ENCODE results near the gene GPC5. TPM values are rescaled to one million over a fixed set of nuclear protein-coding genes. Genes with fewer than 3 reads are reported as not detected.

The GPC5 gene
- total RNA-seq, 1 donor from 2014 or later = 0.28 TPM

GRCh38 chr13:91565296-91565695 is 166.9 kb downstream of the GPC5 start:
- Mint-ChIP-seq H3K27me3 (ENCODE audit: low read depth) (no peaks in the 10 kb centered on the region), H3K4me1 (no peaks in the 10 kb centered on the region), H3K4me3 (no peak overlapping the region), H3K27ac (ENCODE audit: unreplicated experiment) (no peak overlapping the region), H3K9me3 (no peaks in the 10 kb centered on the region), H3K36me3 (ENCODE audit: low read depth) (no peaks in the 10 kb centered on the region)
- TF ChIP-seq, protein P1, sequence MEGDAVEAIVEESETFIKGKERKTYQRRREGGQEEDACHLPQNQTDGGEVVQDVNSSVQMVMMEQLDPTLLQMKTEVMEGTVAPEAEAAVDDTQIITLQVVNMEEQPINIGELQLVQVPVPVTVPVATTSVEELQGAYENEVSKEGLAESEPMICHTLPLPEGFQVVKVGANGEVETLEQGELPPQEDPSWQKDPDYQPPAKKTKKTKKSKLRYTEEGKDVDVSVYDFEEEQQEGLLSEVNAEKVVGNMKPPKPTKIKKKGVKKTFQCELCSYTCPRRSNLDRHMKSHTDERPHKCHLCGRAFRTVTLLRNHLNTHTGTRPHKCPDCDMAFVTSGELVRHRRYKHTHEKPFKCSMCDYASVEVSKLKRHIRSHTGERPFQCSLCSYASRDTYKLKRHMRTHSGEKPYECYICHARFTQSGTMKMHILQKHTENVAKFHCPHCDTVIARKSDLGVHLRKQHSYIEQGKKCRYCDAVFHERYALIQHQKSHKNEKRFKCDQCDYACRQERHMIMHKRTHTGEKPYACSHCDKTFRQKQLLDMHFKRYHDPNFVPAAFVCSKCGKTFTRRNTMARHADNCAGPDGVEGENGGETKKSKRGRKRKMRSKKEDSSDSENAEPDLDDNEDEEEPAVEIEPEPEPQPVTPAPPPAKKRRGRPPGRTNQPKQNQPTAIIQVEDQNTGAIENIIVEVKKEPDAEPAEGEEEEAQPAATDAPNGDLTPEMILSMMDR (conservative IDR thresholded peaks at IDR 0.05) = no peak
- no peak for DNase-seq (ENCODE audit: low read depth, low spot score)

DNA sequence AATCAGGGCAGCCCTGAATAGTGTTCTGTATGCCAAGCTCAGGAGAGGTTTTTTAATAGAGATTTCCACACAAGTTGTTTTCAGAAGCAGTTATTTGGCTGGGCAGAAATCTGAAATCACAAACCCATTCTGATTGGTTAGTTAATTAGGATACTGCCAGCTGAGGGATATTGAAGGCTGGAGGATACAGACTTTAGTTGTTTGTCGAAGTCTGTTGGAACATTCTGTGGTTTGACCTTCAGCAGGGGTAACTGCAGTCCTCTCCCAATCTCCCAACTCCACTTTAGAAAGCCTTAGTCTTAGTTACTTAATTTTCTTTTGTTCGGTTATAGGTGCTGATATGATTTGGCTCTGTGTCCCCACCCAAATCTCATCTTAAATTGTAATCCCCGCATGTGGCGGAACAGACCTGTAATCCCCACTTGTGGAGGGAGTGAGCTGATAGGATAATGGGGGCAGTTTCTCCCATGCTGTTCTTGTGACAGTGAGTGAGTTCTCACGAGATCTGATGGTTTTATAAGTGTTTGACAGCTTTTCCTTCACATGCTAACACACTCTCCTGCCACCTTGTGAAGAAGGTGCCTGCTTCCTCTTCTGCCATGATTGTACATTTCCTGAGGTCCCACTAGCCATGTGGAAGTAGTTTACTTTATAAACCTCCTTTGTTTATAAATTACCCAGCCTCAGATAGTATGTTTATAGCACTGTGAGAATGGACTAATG is 169.2 kb downstream of the GPC5 start:
- no peak for DNase-seq (ENCODE audit: low read depth, low spot score)
- TF ChIP-seq, protein P1 (conservative IDR thresholded peaks at IDR 0.05) = no peak

DNA sequence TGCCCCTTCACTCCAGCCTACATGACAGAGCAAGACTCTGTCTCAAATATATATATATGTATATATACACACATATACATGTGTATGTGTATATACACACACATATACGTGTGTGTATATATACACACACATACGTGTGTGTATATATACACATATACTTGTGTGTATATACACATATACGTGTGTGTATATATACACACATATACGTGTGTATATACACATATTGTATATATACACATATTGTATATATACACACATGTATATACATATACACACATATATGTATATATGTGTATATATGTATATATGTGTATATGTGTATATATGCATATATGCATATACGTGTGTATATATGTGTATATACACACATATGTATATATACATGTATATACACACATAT is 173.3 kb downstream of the GPC5 start:
- Mint-ChIP-seq H3K27me3 (ENCODE audit: low read depth) (no peaks in the 10 kb centered on the region), H3K4me3 (no peak overlapping the region), H3K36me3 (ENCODE audit: low read depth) (no peaks in the 10 kb centered on the region), H3K27ac (ENCODE audit: unreplicated experiment) (no peak overlapping the region), H3K4me1 (no peaks in the 10 kb centered on the region), H3K9me3 (no peaks in the 10 kb centered on the region)
- no peak for DNase-seq (ENCODE audit: low read depth, low spot score)
- TF ChIP-seq, protein P1 (conservative IDR thresholded peaks at IDR 0.05) = no peak

More for the DNA sequence above, 169.2 kb downstream of the GPC5 start:
- H3K9me3 Mint-ChIP-seq = no peaks in the 10 kb centered on the region
- no peaks in the 10 kb centered on the region for H3K36me3 Mint-ChIP-seq (ENCODE audit: low read depth)
- H3K4me1 Mint-ChIP-seq = no peaks in the 10 kb centered on the region
- H3K4me3 Mint-ChIP-seq = no peak overlapping the region
- no peak overlapping the region for H3K27ac Mint-ChIP-seq (ENCODE audit: unreplicated experiment)
- H3K27me3 Mint-ChIP-seq (ENCODE audit: low read depth) = no peaks in the 10 kb centered on the region

DNA sequence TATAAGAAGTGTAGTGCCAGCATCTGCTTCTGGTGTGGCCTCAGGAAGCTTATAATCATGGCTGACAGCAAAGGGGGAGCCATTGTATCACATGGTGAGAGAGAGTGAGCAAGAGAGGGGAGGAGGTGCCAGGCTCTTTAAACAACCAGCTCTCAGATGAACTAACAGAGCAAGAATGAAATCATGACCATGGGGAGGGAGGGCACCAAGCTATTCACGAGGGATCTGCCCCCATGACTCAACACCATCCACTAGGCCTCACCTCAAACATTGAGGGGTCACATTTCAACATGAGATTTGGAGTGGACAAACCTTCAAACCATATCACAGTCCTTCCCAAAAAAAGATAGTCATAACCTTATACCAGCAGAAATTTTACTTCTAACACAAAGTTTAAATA is 174.0 kb downstream of the GPC5 start:
- H3K27me3 Mint-ChIP-seq (ENCODE audit: low read depth) = no peaks in the 10 kb centered on the region
- H3K4me3 Mint-ChIP-seq = no peak overlapping the region
- DNase-seq (ENCODE audit: low read depth, low spot score) = no peak
- TF ChIP-seq, protein P1 (conservative IDR thresholded peaks at IDR 0.05) = no peak
- no peaks in the 10 kb centered on the region for H3K4me1 Mint-ChIP-seq
- no peaks in the 10 kb centered on the region for H3K9me3 Mint-ChIP-seq
- no peak overlapping the region for H3K27ac Mint-ChIP-seq (ENCODE audit: unreplicated experiment)
- H3K36me3 Mint-ChIP-seq (ENCODE audit: low read depth) = no peaks in the 10 kb centered on the region

DNA sequence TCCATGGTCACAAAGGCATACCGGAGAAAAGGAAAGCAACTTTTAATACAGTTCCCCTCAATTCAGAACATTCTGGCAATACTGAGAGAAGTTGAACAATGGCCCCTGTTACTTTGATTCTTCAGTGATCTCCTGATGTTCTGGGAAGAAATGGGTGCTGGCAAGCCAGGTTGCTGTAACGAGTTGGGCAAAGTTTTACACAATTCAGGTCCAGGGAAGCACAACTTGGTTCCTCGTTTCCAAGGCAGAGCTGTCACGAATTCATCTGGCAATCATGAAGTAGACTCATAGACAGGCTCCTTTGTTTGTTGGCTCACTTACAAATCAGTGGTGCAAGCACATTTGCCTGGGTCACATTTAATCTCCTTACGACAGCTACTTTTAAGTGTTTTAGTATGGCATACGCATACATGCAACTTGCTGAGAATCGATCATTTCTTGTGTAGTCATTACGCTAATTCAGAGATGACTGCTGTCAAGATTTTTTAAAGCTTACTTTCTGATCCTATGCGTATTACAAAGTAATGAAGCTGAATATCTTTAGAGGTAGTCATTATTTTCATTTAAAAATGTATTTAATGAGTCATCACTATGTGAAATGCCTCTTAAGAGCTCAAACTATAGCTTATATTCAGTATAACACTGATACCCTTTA is 174.7 kb downstream of the GPC5 start:
- Mint-ChIP-seq H3K9me3 (no peaks in the 10 kb centered on the region), H3K4me1 (no peaks in the 10 kb centered on the region), H3K36me3 (ENCODE audit: low read depth) (no peaks in the 10 kb centered on the region), H3K27me3 (ENCODE audit: low read depth) (no peaks in the 10 kb centered on the region), H3K27ac (ENCODE audit: unreplicated experiment) (no peak overlapping the region), H3K4me3 (no peak overlapping the region)
- TF ChIP-seq, protein P1 (conservative IDR thresholded peaks at IDR 0.05) = no peak
- no peak for DNase-seq (ENCODE audit: low read depth, low spot score)
